NCI-H1417 (cell line): ENCODE measurements around the gene ZNF761.
"Not testable (repeated sequence)": the region's sequence is repeated elsewhere in the genome, so short reads cannot be mapped to it uniquely, and the experiment has no call there.

ENCODE experiments used
- DNase-seq, 3 experiments: peaks; one replicate each; lab custom pipeline; 2025; lab: John Stamatoyannopoulos, UW

ZNF761 gene

DNA sequence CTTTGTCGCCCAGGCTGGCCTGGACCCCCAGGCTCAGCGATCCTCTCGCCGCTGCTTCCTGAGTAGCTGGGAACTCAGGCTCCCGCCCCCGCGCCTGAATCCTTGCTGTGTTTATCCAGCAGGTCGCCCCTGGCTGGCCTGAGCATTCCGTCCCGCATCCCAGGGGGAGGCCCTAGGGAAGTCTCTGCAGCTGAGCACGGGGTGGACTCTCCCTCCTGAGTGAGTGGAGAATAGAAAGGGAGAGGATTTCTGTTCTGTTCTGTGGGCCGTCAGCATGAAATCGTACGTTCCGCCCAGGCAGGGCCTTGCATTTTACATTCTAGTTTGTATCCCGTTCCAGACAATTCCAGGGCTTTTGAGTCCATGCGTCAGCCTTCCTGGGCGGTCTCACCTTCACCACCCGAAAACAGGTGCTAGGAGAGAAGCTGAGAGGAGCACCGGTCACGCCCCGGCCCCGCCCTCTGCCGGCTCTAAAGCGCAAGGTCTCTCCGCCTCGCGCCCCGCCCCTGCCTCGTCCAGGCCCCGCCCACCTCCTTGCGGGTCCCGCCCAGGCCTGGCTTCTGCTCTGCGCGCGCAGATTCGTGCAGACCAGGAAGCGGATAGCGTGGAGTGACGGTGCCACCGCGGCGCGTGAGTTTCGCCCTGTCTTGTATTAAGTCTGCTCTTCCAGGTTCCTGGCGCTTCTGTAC lies at the start of gene ZNF761:
TSS of gene ZNF761 (plus strand) at position 586 of the 689 bp plus-strand sequence. CDS start 15,285 bp downstream, outside the sequence.
- peak; percentile 94 to 98 (median 97) for DNase-seq

DNA sequence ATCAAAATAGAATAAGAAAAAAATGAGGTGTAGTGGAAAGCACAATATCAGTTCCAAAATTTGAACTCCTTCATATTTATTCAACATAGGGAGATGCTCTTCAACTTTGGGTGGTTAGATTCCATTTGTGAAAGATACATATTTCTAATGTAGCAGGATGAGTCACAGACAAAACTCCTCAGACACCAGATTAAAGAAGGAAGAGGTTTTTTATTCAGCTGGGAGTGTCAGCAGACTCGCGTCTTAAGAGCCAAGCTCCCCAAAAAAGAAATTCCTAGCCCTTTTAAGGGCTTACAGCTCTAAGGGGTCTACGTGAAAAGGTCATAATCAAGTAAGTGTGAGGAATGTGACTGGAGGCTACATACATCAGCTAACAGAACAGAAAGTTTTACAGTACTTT lies 43.6 kb upstream of the ZNF761 start:
- DNase-seq = no peak

DNA sequence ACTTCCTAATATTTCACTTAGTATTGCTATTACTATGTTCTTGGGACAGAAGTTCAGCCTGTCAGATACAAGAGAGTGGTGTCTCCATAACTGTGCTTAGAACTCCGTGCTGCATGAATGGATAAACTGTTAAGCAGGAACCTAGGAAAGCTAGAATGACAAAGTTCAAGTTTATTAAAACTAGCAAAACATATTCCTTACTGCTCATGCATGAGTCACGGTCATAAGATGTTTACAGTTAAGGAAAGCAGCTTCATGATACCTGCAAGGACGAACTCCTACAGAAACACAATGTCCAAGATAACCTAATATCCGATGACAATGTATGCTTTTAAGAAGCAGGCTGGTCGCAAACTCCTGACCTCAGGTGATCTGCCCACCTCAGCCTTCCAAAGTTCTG lies 42.9 kb upstream of the ZNF761 start:
- DNase-seq = no peak

DNA sequence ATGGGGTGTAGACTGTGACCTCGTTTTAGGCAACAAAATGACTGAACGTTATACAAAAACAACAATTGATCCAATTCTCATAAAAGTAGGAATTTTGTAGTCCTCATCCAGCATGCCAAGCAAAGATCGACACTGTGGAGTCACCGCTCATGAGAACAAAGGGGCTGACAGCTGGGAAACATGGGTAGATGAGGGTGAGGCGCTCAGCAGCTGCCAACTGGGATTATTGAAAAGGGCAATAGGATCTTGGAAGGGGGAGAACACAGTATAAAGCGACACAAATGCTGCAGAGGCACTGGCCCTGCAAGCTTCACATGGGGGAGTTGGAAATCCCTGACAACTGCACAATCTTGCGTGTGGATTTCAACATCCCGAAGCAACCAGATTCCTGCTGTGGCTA lies 42.2 kb upstream of the ZNF761 start:
- DNase-seq = no peak

DNA sequence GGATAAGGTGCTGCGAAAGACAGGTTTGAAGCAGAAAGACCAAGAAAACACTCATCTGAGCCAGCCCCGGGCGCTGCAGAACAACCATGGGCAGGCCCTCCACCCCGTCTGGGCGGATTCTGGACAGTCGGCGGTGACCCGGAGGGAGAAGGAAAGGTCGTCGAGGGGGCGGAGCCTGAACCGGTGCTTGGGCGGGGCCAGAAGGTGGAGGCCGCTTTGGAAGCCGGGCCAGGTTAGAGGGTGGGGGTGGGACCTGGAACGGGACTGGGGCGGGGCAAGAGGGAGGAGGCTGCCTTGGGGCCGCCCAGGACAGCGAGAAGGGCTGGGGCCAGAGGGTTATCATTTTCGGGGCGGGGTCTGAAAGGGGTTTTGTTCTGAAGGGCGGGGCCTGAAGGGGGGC lies 41.8 kb upstream of the ZNF761 start:
- DNase-seq = no peak

DNA sequence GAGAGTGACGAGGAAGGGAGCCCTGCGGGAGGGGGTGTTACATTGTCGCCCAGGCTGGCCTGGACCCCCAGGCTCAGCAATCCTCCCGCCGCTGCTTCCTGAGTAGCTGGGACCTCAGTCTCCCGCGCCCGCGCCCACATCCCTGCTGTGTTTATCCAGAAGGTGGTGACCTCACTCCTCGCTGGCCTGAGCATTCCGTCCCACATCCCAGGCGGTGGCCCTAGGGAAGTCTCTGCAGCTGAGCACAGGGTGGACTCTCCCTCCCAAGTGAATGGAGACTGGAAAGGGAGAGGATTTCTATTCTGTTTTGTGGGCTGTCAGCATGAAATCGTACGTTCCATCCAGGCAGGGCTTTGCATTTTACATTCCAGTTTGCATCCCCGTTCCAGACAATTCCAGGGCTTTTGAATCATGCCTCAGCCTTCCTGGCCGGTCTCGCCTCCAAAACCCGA lies 37.2 kb upstream of the ZNF761 start:
- peak in 2 of 3 experiments; percentile 81 to 86 for DNase-seq

DNA sequence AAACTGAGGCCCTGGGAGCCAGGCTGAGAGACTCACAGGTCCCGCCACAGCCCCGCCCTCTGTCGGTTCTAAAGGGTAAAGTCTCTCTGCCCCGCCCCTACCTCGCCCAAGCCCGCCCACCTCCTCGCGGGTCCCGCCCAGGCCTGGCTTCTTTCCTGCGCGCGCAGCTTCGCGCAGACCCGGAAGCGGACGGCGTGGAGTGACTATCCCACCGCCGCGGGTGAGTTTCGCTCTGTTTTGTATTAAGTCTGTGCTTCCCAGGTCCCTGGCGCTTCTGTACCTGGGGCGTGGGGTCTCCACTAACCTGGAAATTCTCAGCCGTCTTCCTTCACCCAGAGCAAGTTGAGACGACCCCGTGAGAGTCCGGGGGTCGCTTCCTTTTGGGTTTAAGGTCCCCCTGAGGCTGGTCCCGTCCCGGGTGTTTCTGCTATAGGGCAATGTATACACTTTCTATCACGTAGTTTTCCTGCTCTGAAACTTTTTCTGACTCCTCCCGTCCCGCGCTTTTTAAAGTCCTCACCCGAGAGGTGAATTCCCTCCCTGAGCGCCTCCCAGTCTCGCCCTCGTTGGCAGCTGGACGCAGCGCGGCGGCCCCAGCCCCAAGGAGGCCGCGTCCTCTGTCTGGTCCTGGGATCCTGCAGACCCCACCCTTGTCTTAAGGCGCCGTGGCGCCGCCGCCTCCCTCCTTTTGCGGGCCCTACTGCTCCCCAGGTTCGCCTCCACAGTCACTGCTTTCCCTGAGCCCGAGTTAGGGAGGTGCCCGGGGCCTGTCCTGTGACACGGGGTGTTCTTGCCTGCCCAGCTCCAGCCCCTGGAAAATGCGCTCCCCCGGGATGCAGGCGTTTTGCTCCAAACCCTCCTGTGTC lies 36.6 kb upstream of the ZNF761 start, which contains the start of gene ZNF765:
TSS of gene ZNF765 (plus strand) at position 176 of the 866 bp plus-strand sequence. CDS start 2,867 bp downstream, outside the sequence.
- peak; percentile 85 to 94 (median 93) for DNase-seq

DNA sequence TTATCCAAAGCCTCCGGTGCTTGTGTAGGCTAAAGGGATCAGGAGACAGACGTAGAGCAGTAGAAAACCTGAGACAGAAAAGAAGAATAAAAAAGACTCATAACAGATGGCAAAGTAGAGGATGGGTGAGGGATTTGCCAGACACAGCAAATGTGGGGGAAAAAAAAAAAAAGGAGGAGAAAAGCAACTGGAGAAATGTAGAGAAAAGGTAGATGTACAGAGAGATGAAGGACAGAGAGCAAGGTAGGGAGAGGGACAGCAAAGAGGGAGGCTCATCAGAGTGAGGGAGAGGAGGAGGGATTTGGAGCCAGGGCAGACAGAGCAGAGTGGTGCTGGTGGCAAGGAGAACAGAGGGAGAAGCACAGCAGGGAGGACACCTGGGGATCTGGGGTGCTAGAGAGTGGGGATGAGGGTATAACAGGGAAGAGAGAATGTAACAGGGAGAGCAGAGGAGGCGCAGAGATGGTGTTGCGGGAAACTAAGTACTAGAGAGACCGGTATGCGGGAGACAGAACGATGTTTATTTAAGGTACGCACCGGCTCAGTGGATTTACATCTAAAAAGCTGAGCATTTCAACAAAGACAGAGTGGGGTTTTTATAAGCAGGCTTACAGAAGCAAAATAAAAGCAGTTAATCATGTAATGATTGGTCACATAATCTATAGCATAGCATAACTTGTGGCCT lies 35.8 kb upstream of the ZNF761 start:
- peak in 1 of 3 experiments; percentile 5 for DNase-seq

DNA sequence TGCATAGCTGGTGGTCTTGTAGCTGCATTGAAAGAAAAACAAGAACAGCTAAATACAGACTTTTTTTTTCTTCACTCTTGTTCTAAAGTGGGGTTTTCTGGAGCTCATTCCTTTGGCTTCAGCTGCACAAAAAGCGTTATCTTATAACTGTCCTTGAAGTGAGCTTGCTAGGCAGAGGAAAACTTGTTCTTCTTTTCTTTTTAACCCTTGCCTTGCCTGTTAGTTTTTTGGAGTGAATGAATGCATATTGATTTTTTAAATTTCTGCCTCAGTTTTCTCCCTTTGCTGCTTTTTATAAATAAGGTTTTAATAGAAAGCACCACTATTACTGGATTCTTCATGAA lies 35.3 kb upstream of the ZNF761 start:
- no peak for DNase-seq

DNA sequence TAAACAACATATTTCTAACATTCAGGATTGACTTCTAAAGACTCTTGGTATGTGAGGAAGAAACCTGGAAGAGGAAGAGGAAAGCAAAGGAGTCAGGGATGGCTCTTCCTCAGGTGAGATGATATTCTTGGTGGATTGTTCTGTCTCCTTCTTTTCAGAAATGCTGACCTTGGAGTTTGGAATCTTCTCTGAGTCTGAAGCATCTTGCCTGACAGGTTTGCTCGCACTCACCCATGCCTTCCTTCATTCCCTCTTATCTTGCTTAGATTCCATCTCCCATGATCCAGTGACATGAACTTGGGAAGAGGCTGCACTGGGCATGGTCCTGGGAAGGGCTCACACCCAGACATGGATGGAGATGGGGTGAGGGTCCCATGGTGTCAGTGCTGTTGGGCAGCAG lies 33.9 kb upstream of the ZNF761 start:
- not testable (repeated sequence) for DNase-seq

DNA sequence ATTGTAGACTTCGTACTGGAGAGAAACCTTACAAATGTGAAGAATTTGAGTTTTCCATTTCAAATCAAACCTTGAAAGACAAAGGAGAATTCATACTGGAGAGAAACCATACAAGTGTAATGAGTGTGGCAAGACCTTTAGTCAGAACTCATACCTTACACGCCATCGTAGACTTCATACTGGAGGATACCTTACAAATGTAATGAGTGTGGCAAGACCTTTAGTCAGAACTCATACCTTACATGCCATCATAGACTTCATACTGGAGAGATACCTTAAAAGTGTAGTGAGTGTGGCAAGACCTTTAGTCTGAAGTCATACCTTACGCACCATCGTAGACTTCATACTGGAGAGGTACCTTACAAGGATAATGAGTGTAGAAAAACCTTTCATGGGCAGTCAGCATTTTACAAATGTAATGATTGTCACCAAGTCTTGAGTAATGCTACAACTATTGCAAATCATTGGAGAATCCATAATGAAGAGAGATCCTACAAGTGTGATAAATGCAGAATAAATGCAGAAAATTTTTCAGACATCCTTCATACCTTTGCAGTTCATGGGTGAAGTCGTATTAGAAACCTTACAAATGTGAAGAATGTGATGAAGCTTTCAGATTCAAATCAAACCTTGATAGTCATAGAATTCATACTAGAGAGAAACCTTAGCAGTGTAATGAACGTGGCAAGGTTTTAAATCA lies 22.1 kb upstream of the ZNF761 start:
- DNase-seq = no peak

DNA sequence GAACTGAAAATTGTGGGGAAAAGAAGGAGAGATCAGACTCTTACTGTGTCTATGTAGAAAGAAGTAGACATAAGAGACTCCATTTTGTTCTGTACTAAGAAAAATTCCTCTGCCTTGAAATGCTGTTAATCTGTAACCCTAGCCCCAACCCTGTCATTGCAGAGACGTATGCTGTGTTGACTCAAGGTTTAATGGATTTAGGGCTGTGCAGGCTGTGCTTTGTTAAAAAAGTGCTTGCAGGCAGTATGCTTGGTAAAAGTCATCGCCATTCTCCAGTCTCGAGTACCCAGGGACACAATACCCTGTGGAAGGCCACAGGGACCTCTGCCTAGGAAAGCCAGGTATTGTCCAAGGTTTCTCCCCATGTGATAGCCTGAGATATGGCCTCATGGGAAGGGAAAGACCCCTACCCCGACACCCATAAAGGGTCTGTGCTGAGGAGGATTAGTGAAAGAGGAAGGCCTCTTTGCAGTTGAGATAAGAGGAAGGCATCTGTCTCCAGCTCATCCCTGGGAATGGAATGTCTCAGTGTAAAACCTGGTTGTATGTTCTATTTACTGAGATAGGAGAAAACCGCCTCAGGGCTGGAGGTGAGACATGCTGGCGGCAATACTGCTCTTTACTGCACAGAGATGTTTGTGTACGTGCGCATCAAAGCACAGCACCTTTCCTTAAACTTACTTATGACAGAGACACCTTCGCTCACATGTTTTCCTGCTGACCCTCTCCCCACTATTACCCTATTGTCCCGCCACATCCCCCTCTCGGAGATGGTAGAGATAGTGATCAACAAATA lies 11.1 kb upstream of the ZNF761 start:
- not testable (repeated sequence) for DNase-seq

DNA sequence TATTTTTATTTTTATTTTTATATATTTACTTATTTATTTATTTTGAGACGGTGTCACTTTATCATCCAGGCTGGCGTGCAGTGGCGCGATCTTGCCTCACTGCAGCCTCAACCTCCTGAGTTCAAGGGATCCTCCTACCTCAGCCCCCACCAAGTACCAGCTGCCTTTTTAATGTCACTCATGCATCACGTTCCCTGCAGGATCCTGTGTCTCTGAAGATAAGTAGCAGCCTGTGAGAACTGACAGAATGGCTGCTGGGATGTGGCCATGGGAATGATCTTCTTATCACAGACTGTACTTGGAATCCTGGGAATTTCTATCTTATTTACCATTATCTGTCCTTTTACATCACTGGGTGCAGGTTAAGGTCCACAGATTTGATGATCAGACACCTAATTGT lies 9.2 kb upstream of the ZNF761 start:
- peak in 2 of 3 experiments; percentile 45 to 78 for DNase-seq

DNA sequence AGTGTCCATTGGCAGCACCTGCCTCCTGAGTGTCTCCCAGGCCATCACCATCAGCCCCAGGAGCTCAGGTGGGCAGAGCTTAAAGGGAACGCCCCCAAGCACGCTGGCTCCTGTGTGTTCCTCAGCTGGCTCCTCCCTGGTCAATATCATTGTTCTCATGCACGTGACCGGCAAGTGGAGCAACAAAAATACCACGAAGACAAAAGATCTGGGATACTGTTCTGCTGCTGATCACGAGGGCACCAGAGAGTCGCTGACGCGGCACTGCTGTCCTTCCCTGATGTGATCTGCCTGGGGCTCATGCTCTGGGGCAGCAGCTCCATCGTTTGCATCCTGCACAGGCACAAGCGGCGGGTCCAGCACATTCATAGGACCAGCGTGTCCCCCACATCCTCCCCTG lies 8.7 kb upstream of the ZNF761 start:
- DNase-seq = peak; percentile 22 to 63 (median 54)

DNA sequence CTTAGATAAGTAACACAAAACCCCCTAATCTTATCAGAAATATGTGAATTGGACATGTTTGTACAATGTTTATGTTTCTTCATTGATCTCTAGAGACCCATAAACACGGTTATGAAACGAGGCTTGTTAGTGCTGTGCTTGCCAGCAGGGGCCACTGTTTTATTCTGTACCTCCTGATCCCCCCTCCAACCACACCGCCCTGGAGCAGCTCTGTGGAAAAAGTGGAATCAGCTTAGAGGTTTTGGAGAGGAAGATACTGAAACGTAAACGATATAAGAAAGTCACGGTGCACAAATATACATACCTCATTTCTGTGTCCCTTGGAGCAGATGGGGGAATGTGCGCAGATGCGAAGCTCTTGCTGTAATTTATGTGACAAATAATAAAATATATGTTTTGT lies 8.1 kb upstream of the ZNF761 start:
- DNase-seq = peak in 2 of 3 experiments; percentile 12 to 35

DNA sequence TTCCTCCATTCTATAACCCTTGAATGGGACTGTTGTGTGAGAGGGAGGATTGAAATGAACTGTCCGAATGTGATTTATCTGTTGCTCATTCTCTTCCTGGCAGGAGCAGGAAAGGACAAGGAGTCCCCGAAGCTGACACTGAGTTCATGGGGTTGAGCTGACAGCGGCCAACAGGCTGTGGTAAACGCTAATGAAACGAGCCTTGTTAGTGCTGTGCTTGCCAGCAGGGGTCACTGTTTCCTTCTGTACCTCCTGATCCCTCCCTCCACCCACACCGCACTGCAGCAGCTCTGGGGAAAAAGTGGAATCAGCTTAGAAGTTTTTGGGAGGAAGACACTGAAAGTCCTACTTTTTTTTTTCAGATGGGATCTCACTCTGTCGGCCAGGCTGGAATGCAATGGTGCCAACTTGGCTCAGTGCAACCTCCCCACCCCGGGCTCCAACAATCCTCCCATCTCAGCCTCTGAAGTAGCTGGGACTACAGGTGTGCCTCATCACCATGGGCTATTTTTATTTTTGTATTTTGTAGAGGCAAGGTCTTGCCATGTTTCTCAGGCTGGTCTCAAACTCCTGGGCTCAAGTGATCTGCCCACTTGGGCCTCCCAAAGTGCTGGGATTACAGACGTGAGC lies 6.7 kb upstream of the ZNF761 start:
- peak; percentile 4 to 79 (median 59) for DNase-seq

DNA sequence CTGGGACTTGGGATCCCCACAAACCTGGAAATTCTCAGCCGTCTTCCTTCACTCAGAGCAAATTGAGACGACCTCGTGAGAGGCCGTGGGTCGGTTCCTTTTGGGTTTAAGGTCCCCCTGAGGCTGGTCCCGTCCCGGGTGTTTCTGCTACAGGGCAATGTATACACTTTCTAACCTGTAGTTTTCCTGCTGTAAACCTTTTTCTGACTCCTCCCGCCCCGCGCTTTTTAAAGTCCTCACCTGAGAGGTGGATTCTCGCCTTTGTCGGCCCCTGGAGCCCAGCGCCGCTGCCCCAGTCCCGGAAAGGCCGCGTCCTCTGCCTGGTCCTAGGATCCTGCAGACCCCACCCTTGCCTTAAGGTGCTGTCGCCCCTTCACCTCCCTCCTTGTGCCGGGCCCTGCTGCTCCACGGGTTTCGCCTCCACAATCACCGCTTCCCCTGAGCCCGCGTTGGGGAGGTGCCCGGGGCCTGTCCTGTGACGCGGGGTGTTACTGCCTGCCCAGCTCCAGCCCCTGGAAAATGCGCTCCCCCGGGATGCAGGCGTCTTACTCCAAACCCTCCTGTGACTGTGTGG lies 391 bp downstream of the ZNF761 start:
- peak in 1 of 3 experiments; percentile 59 for DNase-seq

DNA sequence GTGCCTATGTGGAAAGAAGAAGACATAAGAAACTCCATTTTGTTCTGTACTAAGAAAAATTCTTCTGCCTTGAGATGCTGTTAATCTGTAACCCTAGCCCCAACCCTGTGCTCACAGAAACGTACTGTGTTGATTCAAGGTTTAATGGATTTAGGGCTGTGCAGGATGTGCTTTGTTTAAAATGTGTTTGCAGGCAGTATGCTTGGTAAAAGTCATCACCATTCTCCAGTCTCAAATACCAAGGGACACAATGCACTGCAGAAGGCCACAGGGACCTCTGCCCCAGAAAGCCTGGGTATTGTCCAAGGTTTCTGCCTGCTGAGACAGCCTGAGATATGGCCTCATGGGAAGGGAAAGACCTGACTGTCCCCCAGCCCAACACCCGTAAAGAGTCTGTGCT lies 12.0 kb downstream of the ZNF761 start:
- not testable (repeated sequence) for DNase-seq

DNA sequence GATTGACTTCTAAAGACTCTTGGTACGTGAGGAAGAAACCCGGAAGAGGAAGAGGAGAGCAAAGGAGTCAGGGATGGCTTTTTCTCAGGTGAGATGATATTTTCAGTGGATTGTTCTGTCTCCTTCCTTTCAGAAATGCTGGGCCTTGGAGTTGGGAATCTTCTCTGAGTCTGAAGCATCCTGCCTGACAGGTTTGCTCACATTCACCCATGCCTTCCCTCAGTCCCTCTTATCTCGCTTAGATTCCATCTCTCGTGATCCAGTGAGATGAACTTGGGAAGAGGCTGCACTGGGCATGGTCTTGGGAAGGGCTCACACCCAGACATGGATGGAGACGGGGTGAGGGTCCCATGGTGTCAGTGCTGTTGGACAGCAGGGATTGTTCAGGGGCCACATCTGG lies 15.4 kb downstream of the ZNF761 start:
- DNase-seq = not testable (repeated sequence)

DNA sequence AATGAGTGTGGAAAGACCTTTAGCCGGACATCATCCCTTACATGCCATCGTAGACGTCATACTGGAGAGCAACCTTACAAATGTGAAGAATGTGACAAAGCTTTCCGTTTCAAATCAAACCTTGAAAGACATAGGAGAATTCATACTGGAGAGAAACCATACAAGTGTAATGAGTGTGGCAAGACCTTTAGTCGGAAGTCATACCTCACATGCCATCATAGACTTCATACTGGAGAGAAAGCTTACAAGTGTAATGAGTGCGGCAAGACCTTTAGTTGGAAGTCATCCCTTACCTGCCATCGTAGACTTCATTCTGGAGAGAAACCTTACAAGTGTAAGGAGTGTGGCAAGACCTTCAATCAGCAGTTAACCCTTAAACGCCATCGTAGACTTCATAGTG lies 24.0 kb downstream of the ZNF761 start:
- DNase-seq = no peak
